SKM-1 (cell line): ENCODE results near the gene VAMP5.
A peak's percentile ranks its signal among the peaks of the same experiment; 100 is the strongest.
"Not testable (repeated sequence)": the region's sequence is repeated elsewhere in the genome, so short reads cannot be mapped to it uniquely, and the experiment has no call there.

Experiments
- DNase-seq: peaks from one replicate; lab custom pipeline; 2025; ENCODE audit not compliant: unreplicated experiment; lab: John Stamatoyannopoulos, UW

Gene VAMP5

DNA sequence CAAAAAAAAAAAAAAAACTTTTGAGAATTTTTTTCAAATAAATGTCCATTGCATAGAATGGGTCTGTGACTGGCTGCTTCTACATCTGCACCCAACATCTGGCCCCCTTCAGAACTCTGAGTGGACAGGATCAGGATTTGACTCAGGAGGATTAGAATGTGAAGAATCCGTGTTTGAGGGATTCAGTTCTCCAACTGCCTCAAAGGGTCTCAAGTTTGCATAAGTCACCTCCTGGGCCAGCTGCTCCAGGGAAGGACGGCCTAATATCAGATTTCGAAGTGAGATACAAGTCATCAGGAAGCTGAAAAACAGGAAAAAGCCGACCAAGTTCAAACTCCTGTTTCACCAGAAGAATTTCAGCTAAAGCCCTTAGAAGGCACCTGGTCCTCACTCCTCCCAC lies 34.4 kb upstream of the VAMP5 start:
- DNase-seq = no peak

DNA sequence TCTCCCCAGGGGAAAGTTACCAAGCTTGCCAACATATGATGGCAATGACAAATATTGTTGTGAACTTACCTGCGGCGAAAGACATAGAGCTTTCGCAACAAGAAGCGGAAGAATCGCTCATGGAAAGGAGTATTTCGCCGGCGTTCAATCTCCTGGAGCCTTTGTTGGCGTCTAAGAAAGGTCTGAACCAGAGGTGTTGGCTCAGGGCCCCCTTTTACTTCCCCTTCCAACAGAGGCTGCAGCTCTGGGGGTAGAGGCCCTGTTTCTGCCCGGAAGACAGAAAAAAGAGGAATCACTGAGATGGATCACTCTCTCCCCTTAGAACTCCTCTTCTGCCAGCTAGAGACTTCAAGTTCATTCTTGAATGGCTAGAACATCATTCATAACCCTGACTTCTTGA lies 33.7 kb upstream of the VAMP5 start:
- DNase-seq = peak; percentile 93

DNA sequence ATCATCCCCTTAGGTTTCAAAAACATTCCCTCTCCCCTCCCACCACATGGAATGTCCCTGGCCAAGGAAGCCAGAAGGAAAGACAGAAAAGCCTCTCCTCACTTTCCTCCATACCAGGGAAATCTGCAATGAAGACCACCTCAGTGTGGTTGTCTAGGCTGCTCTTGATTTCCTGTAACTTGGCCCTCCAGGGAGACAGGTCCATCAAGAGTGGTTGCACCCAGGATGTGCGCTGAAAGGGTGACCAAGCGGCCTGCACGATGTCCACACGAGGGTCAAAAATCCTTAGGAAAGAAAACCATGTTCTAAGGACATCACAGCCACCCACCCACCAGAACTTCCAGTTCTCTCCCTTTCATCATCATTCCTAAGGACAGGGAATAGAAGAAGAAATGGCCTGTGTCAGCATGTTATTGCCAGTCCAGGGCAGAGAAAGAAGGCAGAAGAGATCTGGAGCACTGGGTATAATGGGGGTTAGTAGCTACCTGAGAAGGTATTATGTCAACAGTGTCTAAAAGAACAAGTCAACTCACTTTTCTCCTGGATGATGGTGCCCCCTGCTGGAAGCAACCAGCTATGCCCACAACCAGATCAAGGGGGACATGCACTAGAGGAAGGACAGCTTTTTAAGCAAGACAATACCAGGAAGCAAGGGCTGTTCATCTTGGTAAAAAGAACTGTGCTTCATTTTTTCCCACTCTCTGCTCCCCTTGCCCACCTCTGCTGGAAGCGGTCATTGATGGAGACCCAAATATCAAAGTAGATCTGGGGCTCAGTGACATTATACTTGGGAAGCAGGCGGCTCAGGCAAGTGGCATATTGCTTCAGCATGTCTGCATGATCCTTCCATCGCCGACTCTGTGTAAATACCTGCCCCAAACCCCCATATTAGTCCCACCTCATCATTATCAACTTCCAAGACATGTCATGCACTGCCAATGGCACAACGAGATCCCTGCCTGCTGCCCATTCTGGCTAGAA lies 32.2 kb upstream of the VAMP5 start:
- peak; percentile 95 for DNase-seq

- DNase-seq = no peak
These were observed 31.0 kb upstream of the VAMP5 start for GRCh38 chr2:85553184-85553583.

GRCh38 chr2:85554980-85555612 lies 29.1 kb upstream of the VAMP5 start:
- no peak for DNase-seq

DNA sequence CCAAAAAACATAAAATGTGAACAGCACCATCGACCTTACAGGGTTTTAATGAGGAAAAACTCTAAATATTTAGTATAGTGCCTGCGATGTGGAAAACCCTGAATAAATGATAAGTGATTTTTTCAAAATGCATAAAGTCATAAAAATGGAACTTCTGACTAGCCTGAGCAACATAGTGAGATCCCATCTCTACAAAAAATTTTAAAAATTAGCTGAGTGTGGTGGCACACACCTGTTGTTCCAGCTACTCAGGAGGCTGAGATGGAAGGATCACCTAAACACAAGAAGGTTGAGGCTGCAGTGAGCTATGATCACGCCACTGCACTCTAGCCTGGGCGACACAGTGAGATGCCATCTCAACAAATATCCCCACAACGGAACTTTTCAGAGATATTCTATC lies 27.1 kb upstream of the VAMP5 start:
- no peak for DNase-seq

- no peak for DNase-seq
These were observed 26.1 kb upstream of the VAMP5 start for GRCh38 chr2:85558160-85558559.

- DNase-seq = not testable (repeated sequence)
These were observed 23.9 kb upstream of the VAMP5 start for GRCh38 chr2:85560403-85560726.

GRCh38 chr2:85560812-85561279 lies 23.4 kb upstream of the VAMP5 start:
- DNase-seq = no peak

GRCh38 chr2:85561280-85562212 lies 22.7 kb upstream of the VAMP5 start, which contains the start of gene GGCX:
Gene GGCX, minus strand, starts transcription at chr2:85561493. Its CDS starts 65 bp downstream, at chr2:85561428.
- peak; percentile 96 for DNase-seq

- peak; percentile 86 for DNase-seq
These were observed 20.1 kb upstream of the VAMP5 start for GRCh38 chr2:85564144-85564563.

GRCh38 chr2:85566265-85566664 lies 18.0 kb upstream of the VAMP5 start:
- no peak for DNase-seq

DNA sequence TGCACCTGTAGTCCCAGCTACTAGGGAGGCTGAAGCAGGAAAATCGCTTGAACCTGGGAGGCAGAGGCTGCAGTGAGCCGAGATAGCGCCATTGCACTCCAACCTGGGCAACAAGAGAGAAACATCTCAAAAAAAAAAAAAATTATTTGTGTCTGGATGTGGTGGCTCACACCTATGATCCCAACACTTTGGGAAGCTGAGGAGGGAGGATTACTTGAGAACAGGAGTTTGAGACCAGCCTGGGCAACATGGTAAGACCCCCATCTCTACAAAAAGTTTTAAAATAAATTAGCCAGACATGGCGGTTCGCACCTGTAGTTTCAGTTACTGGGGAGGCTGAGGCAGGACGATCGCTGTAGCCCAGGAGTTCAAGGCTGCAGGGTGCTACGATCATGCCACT lies 8.5 kb upstream of the VAMP5 start:
- no peak for DNase-seq

- DNase-seq = no peak
These were observed 7.2 kb upstream of the VAMP5 start for GRCh38 chr2:85577063-85577385.

GRCh38 chr2:85577386-85578242 lies 6.6 kb upstream of the VAMP5 start, which contains the start of gene VAMP8:
Gene VAMP8, plus strand, starts transcription at chr2:85577586. Its CDS starts 61 bp downstream, at chr2:85577647.
- DNase-seq = peak; percentile 71

DNA sequence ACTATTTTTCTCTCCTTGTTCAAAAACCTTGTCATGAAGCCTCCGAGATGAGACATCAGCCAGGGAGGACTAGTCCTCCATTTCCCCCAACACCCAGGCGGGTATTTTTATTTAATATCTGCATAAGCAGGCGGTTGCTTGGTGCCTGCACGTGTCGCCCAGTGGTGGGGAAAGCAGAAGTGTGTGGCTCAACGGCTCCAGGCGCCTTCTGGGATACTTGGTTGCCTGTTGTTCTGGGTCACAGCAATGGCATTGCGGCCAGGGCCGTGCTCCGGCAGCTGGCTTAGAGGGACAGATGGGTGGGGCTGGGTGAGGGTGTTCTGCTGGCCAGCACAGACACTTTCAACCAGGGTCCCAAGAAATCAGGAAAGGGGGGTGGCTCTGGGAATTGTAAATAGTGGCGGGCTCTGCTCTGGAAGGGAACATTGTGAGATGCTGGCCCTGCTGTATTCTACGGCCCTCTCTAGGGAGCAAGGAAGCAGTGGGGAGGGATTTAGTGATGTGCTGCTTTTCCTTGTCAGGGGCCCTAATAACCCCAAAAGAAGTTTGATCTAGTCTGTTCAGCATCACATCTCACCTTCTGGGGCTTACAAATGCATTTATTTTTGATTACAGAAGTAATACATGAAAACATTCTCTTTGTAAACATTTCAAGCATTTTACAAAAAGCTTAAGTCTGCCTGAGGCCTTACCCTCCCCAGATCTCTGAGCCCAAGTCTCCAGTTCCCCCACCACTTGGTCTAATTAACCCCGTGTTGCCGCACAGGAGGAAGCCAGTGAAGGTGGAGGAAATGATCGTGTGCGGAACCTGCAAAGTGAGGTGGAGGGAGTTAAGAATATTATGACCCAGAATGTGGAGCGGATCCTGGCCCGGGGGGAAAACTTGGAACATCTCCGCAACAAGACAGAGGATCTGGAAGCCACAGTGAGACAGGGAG lies 5.7 kb upstream of the VAMP5 start:
- DNase-seq = peak; percentile 95

GRCh38 chr2:85579266-85579935 lies 4.8 kb upstream of the VAMP5 start:
- peak; percentile 89 for DNase-seq

DNA sequence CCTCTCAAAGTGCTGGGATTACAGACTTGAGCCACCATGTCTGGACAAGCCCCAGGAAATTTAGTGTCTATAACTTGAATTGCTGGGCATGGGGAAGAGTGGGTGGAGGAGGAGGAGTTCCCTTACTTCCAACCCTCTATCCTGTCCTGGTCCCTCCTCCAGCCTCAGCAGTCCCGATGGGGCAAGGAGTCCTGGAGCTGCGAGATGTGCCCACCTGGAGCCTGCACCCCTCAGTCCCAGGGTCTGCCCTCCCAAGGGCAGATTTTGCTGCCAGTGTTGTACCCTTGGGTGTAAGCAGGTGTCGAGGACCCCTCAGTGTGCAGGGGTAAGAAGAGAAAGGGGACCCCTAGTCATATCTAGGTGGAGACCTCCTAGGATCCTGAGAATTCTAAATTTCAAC lies 4.0 kb upstream of the VAMP5 start:
- no peak for DNase-seq

- no peak for DNase-seq
These were observed 1.7 kb upstream of the VAMP5 start for GRCh38 chr2:85582492-85582891.
